Fibroblast of skin of left quadriceps (primary cell): ENCODE data around the gene YWHAG.
"Not testable (repeated sequence)": the region's sequence is repeated elsewhere in the genome, so short reads cannot be mapped to it uniquely, and the experiment has no call there.

ENCODE experiments used
- DNase-seq, 2 experiments: peaks; one replicate each; pipeline ENCODE4 v3.0.0-alpha.2; 2013; ENCODE audit warnings: low read depth in 2 of 2

Gene YWHAG

DNA sequence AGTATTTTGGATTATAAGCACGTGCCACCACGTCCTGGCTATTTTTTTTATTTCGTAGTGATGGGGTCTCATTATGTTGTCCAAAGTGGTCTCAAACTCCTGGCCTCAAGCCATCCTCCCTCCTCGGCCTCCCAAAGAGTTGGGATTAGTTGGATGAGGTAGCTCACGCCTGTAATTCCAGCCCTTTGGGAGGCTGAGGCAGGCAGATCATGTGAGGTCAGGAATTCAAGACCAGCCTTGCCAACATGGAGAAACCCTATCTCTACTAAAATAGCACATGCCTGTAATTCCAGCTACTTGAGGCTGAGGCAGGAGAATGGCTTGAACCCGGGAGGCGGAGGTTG, 21.8 kb upstream of the YWHAG start:
- DNase-seq, result no peak

DNA sequence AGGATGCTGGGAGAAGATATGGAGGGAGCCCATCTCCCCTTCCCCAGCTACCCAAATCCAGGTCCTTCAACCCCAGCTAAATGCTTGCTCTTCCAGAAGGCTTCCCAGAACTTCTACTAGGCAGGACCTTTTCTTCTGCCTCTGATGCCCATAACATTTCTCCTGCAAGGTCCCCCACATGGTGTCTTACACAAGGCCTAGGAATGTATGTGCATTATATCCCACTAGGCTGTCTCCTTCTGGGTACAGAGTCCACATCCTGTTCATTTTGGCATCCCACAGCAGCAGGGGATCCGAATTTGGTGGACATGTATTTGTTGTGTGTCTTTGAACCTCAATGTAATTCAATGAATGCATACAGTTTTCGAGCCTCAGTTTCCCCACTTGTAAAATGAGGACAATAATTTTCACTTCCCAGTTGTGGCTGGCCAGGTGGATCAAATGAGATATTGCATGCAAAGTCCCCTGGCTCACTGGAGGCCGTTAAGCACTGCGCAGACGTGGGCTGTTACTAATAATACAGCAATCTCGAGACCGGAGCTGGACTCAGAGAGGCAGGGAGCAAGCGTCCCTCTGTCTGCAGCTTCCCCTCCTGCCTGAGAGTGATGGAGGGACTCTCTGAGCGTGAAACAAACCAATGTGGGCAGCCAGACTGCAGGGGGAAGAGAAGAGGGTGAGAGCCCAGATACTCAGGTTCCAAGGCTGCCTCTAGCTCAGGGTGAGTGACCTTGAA, 18.6 kb upstream of the YWHAG start:
- no peak for DNase-seq

DNA sequence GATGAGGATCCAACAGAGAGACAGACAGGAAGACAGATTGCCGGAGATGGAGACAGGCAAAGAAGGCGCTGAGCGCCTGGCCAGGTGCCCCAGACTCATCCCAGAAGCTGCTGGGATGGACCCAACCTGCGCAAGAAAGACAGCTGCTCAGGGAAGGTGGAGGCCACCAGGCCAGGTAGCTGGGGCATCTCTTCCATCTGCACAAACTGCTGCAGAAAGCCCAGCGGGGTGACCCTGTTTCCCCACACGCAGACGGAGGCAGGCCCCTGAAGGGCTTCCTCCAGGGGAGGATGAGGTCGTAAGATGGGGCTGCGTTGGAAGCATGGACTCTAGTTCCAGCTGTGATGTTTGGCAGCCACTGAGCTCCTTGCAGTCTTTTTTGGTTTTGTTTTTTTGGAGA, 16.5 kb upstream of the YWHAG start:
- DNase-seq, result no peak

DNA sequence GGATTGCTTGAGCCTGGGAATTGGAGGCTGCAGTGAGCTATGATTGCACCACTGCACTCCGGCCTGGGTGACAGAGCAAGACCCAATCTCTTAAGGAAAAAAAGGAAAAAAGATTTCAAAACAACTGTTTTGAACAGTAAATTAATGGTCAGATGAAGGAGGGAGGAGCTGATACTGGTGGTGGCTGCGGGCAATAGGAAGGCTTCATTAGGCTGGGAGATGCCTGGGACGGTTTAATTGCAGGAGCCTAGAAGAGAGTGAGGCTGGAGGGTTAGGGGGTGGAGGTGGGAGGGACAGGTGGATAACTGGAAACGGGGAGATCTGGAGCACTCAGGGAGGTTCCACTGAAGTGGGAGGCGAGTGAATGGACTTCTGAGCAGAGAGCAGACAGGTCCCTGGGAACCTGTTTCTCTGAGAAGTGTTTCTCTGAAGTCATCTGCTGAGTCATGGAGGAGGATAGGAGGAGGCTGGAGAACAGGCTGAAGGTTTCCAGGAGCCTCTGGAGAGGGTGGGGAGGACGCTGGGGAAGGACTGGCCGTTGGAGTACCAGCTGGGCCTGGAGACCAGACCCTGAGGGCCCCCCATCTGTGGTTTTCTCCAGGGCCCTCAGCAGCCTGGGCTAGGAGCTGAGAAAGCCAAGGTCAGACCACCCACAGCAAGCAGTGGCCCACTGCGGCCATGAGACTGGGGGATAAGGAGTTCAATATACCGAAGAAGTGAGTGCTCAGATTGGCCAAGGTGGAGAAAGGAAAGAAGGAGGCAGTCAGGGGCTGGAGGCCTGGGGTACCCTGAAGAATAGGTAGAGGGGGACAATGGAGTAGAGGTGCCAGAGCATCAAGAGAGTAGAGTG, 14.4 kb upstream of the YWHAG start:
- no peak for DNase-seq

DNA sequence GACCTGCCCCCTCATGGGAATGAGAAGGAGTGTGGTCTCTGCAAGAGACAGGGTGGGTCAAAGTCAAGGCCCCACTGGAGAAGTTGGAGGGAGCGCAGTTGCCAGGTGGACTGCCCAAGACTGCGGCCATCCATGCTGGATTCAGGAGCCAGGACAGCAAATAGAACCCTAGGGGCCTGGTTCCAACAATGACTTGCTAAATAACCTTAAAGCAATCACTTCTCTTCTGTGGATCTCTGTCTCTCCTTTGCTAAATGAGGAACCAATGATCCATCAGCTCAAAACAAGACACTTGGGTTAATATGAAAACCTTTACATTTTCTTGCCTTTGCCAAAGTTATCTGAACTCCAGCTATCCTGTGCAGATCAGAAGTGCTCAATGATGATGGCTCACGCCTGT, 12.6 kb upstream of the YWHAG start:
- DNase-seq, result no peak

DNA sequence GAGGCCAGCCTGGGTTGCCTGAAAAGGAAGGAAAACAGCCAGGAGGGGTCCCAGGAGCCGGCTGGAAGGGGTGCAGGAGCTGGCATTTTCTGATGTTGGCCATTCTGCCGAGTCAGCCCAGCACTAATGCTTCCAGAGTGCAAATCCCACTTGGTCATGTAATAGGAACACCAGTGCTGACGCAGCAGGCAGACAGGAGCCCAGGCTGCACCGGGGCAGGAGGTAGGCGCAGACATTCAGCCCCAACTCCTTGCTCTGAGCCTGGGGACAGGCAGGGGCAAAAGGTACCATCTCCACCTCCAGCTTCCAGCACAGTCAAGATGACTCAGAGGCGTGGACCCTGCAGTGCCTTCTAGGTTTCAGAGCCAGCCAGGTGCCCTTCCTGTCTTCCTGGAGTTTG, 10.2 kb upstream of the YWHAG start:
- no peak for DNase-seq

DNA sequence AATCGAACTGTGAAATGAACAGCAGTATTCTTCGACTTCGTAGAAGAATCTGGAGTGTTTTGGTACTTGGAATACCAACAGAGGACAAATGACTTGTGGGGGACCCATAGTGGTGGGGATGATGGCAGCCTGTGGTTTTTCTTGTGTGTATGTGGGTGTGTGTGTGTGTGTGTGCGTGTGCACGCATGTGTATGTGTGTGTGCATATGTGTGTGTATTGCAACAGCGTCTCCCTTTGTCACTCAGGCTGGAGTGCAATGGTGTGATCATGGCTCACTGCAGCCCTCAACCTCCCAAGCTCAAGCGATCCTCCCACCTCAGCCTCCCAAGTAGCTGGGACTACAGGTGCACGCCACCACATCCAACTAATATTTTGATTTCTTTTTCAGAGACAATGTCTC, 9.4 kb upstream of the YWHAG start:
- DNase-seq, result no peak

DNA sequence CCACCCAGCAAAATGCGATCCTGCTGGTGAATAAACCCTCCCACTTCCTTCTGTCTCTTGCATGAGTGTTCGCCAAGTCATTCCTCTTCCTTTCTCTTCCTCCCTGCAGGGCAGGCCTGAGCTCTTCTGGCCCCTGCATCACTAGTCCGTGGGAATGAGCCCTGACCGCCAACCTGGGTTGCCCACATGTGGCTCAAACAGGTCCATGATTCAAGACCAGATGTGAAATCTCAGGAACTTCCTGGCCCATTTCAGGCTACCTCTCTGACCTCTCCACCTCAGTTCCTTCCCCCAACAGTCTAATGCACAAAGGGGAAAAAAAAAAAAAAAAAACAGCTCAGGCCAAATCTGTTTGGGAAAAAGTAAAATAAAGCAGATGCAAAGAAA, 5.4 kb upstream of the YWHAG start:
- no peak for DNase-seq

DNA sequence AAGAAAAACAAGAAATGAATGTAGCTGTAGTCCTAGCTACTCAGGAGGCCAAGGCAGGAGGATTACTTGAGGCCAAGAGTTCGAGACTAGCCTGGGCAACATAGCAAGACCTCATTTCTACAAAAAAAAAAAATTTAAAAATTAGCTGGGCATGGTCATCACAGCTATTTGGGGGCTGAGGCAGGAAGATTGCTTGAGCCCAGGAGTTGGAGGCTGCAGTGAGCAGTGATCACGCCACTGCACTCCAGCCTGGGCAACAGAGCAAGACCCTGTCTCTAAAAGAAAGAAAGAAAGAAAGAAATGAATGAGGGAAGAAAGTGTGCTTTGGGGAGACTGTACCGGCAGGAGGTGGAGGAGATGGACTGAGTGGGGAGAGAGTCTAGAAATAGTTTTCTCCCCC, 5.0 kb upstream of the YWHAG start:
- DNase-seq, result not testable (repeated sequence)

DNA sequence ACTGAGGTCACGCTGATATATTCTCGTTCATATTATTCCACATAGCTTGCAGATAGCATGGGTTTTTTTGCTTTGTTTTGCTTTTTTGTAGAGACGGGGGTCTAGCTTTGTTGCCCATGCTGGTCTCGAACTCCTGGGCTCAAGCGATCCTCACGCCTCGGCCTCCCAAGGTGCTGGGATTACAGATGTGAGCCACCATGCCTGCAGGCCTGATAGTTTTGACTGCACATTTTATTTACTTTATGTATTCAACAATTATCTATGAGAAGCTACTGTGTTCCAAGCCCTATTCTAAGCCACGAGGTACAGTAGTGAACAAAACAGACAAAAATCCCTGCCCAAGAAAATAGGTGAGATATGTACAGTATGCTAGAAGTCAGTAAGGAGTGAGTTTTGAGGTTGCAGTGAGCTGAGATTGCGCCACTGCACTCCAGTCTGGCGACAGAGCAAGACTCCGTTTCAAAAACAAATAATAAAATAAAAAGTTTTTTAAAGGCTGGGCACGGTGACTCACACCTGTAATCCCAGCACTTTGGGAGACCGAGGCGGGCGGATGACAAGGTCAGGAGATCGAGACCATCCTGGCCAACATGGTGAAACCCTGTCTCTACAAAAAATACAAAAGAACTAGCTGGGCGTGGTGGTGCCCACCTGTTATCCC, 1.3 kb upstream of the YWHAG start:
- no peak for DNase-seq

DNA sequence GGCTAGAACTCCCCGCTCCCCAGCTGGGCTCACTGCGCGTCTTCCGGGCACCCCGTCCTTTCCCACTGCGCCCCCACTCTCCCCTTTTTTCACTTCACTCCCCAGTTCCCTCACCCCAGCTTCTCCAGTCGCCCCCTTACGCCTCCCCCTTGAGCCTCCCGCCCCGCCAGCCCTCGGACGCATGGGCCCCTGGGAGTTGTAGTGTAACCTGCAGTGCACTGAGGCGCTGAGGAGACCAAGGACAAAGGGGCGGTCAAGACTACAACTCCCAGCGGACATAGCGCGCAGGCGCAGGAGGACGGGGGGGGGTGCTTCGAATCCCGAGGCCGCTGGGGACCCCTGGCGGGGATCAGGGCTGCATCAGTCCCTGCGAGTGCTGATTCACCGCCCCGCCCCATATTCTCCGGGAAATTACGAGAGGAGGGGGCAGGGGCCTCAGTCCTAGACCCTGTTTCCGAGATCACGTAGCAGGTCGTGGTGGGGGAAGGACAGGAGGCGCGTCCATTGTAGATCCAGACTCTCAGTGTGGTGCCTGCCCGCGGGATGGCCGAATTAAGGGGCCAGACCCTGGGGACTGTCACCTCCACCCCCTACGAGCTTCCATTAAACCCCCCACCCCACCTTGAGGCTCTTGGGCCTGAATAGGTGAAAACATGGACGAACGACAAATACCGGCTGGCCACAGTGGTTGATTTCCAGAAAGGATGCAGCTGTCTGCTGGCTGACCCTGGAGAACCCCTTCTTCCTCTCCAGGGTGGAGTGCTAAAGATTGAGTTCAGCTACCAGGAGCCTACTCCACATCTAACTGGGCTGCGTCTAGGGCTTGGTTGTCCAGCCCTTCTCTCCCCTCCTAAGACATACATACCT, 553 bp upstream of the YWHAG start:
- DNase-seq, result peak; percentile 98

DNA sequence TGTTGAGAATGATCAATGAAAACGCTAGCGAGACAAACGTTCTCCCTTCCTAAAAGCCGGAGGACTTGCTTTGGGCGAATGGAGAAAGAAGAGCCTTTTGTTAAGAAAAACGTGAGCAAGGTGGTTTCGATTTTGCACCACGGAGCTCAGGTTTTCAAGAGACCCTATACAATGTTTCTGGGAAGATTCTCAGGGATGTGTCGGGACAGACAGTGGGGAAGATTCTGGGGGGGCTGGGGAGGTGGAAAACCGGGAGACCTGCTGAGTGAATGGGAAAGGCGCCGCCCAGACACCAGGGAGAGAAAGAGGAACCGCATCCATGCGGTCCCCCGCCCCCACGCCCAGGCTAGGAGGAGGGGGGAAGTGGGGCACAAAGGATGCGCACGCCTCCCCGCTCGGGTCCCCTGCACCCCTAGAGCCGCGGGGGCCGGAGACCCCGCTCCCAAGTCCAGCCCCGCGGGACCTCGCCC, 745 bp downstream of the YWHAG start:
- DNase-seq, result no peak

DNA sequence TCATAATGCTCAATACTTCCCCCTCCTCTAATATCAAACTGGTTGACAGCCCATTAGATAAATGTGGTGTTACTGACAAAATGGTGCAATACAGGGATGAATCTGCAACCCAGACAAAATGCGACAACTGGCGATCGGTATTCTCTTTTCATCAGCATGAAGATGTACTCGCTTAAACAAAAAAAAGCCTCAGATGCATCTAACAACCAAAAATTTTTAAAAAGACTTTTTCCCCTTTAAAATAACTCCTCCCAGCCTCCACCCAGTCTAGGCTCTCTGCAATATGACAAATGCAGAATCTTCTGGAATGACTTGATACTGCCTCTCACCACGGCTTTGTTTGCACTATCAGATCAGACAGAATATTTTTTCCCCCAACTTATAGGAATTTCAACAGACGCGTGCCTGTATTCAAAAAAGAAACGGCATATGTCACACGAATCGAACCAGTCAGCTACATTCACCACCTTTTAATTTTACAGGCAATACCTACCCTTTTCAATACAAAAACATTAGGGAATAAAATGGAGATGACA, 1.2 kb downstream of the YWHAG start:
- DNase-seq, result no peak

DNA sequence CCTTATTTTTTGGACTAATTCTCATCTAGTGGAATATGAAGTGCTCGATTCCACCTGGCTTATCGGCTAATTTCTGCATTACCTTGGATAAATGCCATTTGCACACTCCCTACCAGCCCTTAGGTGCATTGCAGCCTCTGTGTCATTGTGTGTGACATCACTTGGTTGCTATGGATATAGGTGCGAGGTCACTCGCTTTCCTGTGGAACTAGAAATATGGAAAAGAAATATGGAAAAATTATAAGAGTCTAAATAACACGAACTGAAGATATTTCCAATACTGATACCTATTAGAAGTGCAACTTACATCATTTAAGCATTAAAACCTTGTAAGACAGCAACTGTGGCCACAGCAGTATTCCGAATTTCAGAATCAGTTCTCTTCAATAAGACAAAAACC, 2.0 kb downstream of the YWHAG start:
- DNase-seq, result no peak

DNA sequence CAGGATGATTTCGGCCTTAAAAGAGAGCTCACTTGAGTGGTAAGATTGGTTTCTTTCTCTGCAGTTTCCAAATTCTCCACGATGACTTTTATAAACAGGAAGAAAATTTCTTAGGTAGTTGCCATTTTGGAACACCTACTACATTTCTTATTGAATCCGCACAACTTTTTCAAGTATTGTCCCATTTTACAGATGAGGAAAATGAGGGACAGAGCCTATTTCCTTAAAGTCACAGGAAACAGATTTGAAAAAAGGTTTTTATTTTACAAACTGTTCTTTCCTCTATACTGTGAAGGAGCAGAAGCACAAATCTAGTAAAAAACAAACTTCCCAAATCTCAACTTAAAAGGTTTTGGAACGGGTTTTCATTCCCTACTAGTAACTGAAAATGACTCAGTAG, 2.7 kb downstream of the YWHAG start:
- no peak for DNase-seq

DNA sequence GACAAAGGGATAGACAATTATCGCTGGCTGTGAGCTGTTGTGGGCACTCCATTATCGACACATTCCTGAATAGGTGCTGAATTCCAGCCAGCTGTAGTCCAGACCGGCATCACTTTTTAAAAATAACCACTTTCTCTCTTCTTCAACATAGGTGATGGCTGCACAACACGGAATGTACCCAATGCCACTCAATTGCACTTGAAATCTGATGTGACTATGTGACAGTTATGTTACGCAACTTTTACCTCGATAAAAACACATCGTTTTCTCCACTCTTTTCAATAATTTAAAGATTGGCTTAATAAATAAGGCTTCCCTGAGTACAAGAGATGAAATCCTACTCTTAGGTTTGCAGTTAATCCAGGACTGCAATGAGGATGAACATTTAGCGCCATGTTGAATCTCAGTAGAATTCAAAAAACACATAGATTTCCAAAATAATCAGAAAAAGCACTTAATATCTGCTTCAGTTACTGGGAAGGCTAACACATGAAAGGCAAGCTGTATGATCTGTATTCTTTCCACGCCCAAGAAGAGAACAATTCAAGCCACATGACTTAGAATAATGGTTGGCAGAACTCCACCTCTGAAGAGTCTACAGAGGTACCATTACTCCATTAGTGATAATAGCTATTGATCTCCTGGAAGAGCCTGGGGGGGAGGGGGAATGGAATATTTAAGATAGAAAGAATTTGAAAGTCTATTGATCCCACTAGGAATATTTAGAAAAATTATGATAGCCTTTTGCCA, 3.6 kb downstream of the YWHAG start:
- no peak for DNase-seq

DNA sequence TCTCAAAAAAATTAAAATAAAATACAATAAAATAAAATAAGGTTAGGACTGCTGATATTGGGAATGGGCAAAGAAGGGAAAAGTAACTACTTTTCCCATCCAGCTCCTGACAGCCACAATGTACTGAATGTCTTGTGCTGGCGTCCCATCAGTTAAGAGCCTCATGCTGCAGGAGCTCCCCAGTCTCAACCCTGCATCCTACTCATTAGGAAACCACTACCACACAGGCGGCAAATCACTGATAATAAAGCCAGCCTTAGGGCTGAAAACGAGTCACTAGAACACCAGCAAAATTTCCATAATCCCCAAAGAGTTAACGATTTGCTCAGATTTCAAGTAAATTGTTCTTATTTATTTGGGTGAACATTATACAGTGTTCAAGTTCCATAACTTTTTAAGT, 4.3 kb downstream of the YWHAG start:
- DNase-seq, result no peak

DNA sequence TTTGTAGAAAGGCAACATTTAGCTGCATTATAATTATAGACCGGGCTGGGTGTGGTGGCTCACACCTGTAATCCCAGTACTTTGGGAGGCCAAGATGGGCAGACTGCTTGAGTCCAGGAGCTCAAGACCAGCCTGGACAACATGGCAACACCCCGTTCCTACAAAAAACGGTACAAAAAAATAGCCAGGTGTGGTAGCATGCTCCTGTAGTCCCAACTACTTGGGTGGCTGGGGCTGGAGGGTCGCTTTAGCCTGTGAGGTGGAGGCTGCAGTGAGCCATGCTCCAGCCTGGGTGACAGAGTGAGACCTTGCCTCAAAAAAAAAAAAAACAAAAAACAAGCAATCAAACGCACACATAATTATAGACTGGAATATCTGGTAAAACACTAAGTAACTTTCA, 5.0 kb downstream of the YWHAG start:
- DNase-seq, result no peak

DNA sequence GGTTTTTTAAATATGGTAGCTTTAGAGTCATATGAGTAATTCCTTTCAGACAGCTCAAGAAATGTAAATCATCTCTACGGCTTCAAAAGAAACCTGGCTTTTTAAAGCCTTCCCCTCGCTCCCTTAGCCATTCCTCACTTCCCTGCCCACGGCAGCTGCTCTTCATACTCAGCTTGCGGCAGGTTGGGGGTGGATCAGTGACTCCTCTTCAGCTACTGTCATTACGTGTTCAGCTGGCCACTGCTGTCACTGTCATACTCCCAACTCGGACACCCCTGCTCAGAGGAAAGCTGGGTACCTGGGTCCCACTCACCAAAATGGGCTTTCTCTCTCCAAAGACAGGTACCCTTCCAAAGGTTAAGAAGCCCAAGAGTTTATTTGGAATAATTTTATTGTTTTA, 6.6 kb downstream of the YWHAG start:
- DNase-seq, result no peak

DNA sequence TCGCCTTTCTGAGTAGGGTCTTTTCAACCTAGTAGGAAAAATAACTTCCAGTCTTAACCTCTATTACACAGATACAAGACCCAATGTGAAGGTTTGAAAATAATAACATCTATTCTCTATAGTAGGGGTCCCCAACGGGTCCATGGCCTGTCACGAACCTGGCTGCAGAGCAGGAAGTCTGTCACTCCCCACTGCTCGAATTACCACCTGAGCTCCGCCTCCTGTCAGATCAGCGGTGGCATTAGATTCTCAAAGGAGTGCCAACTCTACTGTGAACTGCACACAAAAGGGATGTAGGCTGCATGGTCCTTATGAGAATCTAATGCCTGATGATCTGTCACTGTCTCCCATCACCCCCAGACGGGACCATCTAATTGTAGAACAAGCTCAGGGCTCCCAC, 7.4 kb downstream of the YWHAG start:
- DNase-seq, result no peak

DNA sequence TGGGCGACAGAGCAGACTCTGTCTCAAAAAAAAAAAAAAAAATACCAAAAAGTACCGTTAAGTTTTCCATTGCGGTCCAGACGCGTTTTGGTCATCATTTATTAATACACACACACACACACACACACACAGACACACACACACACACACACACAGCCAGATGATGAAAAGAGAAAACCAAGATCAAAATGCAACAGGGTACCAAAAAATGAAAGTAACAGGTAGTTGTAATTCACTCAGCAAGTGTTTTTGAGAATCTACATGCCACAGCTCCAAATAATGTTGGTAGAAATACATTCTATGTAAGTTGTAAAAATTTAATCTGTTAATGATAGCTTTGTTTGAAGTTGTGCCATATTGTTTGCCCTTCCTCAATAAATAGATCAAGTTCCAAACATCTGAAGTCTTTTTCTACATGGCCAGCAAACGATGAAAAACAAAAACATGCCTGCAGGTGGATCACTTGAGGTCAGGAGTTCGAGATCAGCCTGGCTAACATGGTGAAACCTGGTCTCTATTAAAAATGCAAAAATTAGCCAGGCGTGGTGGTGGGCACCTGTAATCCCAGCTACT, 9.4 kb downstream of the YWHAG start:
- no peak for DNase-seq
